ENCODE data around the gene ZNFX1. TPM values are rescaled to one million over a fixed set of nuclear protein-coding genes. Genes with fewer than 3 reads are reported as not detected.
A peak's percentile ranks its signal among the peaks of the same experiment; 100 is the strongest.
"Not testable (repeated sequence)": the region's sequence is repeated elsewhere in the genome, so short reads cannot be mapped to it uniquely, and the experiment has no call there.

Gene ZNFX1
- total RNA-seq, 5 donors from 2014 or later (not counting 1 experiment from before 2014, with no cell fraction given), result 53.8 to 72.2 (median 64.7) TPM

DNA sequence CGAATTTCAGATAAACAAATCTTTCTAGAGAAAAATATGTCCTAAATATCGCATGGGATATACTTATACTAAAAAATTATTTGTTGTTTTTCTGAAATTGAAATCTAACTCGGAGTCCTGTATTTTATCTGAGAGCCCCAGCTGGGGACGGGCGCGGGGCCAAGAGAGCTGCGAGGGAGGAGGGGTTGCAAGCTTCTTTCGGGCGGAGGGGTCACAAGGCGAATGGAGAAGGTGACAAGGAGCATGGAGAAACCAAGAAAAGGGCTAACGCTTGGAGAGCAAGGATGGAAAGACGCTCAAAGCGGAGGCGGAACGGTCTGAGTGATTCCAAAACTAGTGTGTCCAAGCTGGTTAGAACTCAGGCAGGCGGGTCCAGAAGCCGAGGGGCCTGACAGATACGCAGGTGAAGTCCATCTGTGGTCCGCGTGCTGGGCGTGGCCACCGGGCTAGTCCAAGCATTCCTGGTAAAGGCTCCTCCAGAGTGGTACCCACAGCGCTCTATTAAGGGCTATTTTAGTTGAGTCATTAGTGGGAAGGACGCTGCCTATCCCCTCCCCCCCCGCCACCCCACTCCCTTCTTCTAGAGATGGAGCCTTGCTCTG is 41.5 kb upstream of the ZNFX1 start:
- no peak for DNase-seq
- Mint-ChIP-seq H3K27me3 (peaks cover 33 to 48% of the 10 kb centered on the region in 2 donors), H3K4me1 (peaks cover 18 to 26% (median 24%) of the 10 kb centered on the region in 3 donors), H3K27ac (no peak overlapping the region), H3K36me3 (no peaks in the 10 kb centered on the region), H3K4me3 (peak overlapping the region; percentile 76 to 79 (median 78)), H3K9me3 (no peaks in the 10 kb centered on the region)
- Histone ChIP-seq H3K4me3 (ENCODE audit: control insufficient read depth in 1 of 2, extremely low read depth in 1 of 2, low read length in 1 of 2) (peak overlapping the region; percentile 41 to 54), H3K36me3 (ENCODE audit: control insufficient read depth in 2 of 2, extremely low read depth in 1 of 2, insufficient read depth in 1 of 2, low read length in 1 of 2) (no peaks in the 10 kb centered on the region), H3K4me1 (ENCODE audit: control insufficient read depth in 1 of 2, extremely low read depth in 1 of 2, insufficient read depth in 2 of 2, low read length in 2 of 2) (peaks cover 0 to 24% of the 10 kb centered on the region in 2 experiments), H3K9me3 (no peaks in the 10 kb centered on the region), H3K27ac (ENCODE audit: low read length) (no peak overlapping the region), H3K27me3 (replicated peaks in 1 of 2; ENCODE audit: control insufficient read depth in 2 of 2, extremely low read depth in 1 of 2, insufficient read depth in 2 of 2, low read length in 1 of 2) (peaks cover 4 to 36% of the 10 kb centered on the region in 2 experiments)
- ChIA-PET CTCF (interaction anchor here in 1 of 2 donors (0.6 to 1.1 kb wide), 2 partner anchors 31 to 100 kb away, joined by 3 to 5 read pairs; partner anchors contain the start of gene DDX27), POLR2A (no interaction called here)
- WGBS (ENCODE audit: insufficient coverage), result 7% methylated on average over 17 of the region's 25 CpGs
- ATAC-seq (replicated peaks in 1 of 4), result no peak

- H3K27me3 ChIP-seq (replicated peaks in 1 of 2; ENCODE audit: control insufficient read depth in 2 of 2, extremely low read depth in 1 of 2, insufficient read depth in 2 of 2, low read length in 1 of 2), result peaks cover 4 to 36% of the 10 kb centered on the region in 2 experiments
- H3K36me3 ChIP-seq (ENCODE audit: control insufficient read depth in 2 of 2, extremely low read depth in 1 of 2, insufficient read depth in 1 of 2, low read length in 1 of 2), result no peaks in the 10 kb centered on the region
- ATAC-seq (replicated peaks in 1 of 4) (peak; percentile 61 to 71 (median 65)), DNase-seq (peak in 17 of 35 experiments; percentile 6 to 38 (median 18))
- no peak overlapping the region for H3K27ac ChIP-seq (ENCODE audit: low read length)
- Mint-ChIP-seq H3K27me3 (peaks cover 33 to 48% of the 10 kb centered on the region in 2 donors), H3K4me3 (peak overlapping the region; percentile 76 to 79 (median 78)), H3K9me3 (no peaks in the 10 kb centered on the region), H3K36me3 (no peaks in the 10 kb centered on the region), H3K27ac (peak overlapping the region in 1 of 2 donors; percentile 21), H3K4me1 (peaks cover 12 to 20% (median 17%) of the 10 kb centered on the region in 3 donors)
- CTCF ChIA-PET, result interaction anchor here in 1 of 2 donors (0.5 to 1.1 kb wide), 3 partner anchors 30 to 166 kb away, joined by 3 to 5 read pairs (median 4); partner anchors contain the start of gene DDX27
- POLR2A ChIA-PET, result interaction anchor here in 1 of 2 donors (0.6 kb wide), 1 partner anchor 66 kb away, joined by 3 read pairs; no protein-coding TSS in a partner anchor
- H3K9me3 ChIP-seq, result no peaks in the 10 kb centered on the region
- WGBS (ENCODE audit: insufficient coverage), result 1% methylated on average over 55 of the region's 70 CpGs
- H3K4me3 ChIP-seq (ENCODE audit: control insufficient read depth in 1 of 2, extremely low read depth in 1 of 2, low read length in 1 of 2), result peak overlapping the region; percentile 41 to 54
- H3K4me1 ChIP-seq (ENCODE audit: control insufficient read depth in 1 of 2, extremely low read depth in 1 of 2, insufficient read depth in 2 of 2, low read length in 2 of 2), result peaks cover 0 to 18% of the 10 kb centered on the region in 2 experiments
Observed at GRCh38 chr20:49318430-49319207, 40.8 kb upstream of the ZNFX1 start.

GRCh38 chr20:49318091-49318429 is 40.2 kb upstream of the ZNFX1 start:
- ChIA-PET CTCF (interaction anchor here in 1 of 2 donors (0.5 kb wide), 1 partner anchor 165 kb away, joined by 4 read pairs; no protein-coding TSS in a partner anchor), POLR2A (no interaction called here)
- H3K4me1 Mint-ChIP-seq, result peaks cover 10 to 16% (median 15%) of the 10 kb centered on the region in 3 donors
- peaks cover 0 to 13% of the 10 kb centered on the region in 2 experiments for H3K4me1 ChIP-seq (ENCODE audit: control insufficient read depth in 1 of 2, extremely low read depth in 1 of 2, insufficient read depth in 2 of 2, low read length in 2 of 2)
- no peak overlapping the region for H3K4me3 ChIP-seq (ENCODE audit: control insufficient read depth in 1 of 2, extremely low read depth in 1 of 2, low read length in 1 of 2)
- no peaks in the 10 kb centered on the region for H3K9me3 ChIP-seq
- no peaks in the 10 kb centered on the region for H3K36me3 Mint-ChIP-seq
- H3K27ac Mint-ChIP-seq, result no peak overlapping the region
- no peaks in the 10 kb centered on the region for H3K36me3 ChIP-seq (ENCODE audit: control insufficient read depth in 2 of 2, extremely low read depth in 1 of 2, insufficient read depth in 1 of 2, low read length in 1 of 2)
- H3K27me3 Mint-ChIP-seq, result peaks cover 33 to 48% of the 10 kb centered on the region in 2 donors
- H3K27ac ChIP-seq (ENCODE audit: low read length), result no peak overlapping the region
- no peaks in the 10 kb centered on the region for H3K9me3 Mint-ChIP-seq
- H3K4me3 Mint-ChIP-seq, result peak overlapping the region; percentile 53 to 76 (median 62)
- DNase-seq, result no peak
- peaks cover 4 to 38% of the 10 kb centered on the region in 2 experiments for H3K27me3 ChIP-seq (replicated peaks in 1 of 2; ENCODE audit: control insufficient read depth in 2 of 2, extremely low read depth in 1 of 2, insufficient read depth in 2 of 2, low read length in 1 of 2)
- 11% methylated on average over 20 of the region's 23 CpGs for WGBS (ENCODE audit: insufficient coverage)
- no peak for ATAC-seq (replicated peaks in 1 of 4)

DNA sequence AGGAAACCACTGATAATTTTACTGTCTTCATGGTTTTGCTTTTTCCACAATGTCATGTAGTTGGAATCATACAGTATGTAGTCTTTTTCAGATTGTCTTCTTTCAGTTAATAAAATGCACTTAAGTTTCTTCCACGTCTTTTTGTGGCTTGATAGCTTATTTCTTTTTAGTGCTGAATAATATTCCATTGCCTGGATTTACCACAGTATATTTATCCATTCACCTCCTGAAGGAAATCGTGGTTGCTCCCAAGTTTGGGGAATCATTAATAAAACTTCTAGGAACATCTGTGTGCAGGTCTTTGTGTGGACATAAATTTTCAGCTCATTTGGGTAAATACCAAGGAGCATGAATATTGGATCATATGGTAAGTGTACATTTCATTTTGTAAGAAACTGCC is 38.8 kb upstream of the ZNFX1 start:
- DNase-seq, result no peak
- ChIA-PET CTCF (no interaction called here), POLR2A (no interaction called here)
- Histone ChIP-seq H3K36me3 (ENCODE audit: control insufficient read depth in 2 of 2, extremely low read depth in 1 of 2, insufficient read depth in 1 of 2, low read length in 1 of 2) (no peaks in the 10 kb centered on the region), H3K9me3 (no peaks in the 10 kb centered on the region), H3K27ac (ENCODE audit: low read length) (no peak overlapping the region), H3K27me3 (replicated peaks in 1 of 2; ENCODE audit: control insufficient read depth in 2 of 2, extremely low read depth in 1 of 2, insufficient read depth in 2 of 2, low read length in 1 of 2) (peaks cover 4 to 38% of the 10 kb centered on the region in 2 experiments), H3K4me1 (ENCODE audit: control insufficient read depth in 1 of 2, extremely low read depth in 1 of 2, insufficient read depth in 2 of 2, low read length in 2 of 2) (peaks cover 0 to 13% of the 10 kb centered on the region in 2 experiments), H3K4me3 (ENCODE audit: control insufficient read depth in 1 of 2, extremely low read depth in 1 of 2, low read length in 1 of 2) (no peak overlapping the region)
- peaks cover 10 to 12% (median 11%) of the 10 kb centered on the region in 3 donors for H3K4me1 Mint-ChIP-seq
- ATAC-seq (replicated peaks in 1 of 4), result no peak
- no CpG with 5 or more reads among the region's 2 CpGs for WGBS (ENCODE audit: insufficient coverage)
- no peaks in the 10 kb centered on the region for H3K9me3 Mint-ChIP-seq
- no peaks in the 10 kb centered on the region for H3K36me3 Mint-ChIP-seq
- H3K4me3 Mint-ChIP-seq, result no peak overlapping the region
- no peak overlapping the region for H3K27ac Mint-ChIP-seq
- H3K27me3 Mint-ChIP-seq, result peaks cover 32 to 49% of the 10 kb centered on the region in 2 donors

GRCh38 chr20:49315580-49315979 is 37.7 kb upstream of the ZNFX1 start:
- peaks cover 2 to 37% of the 10 kb centered on the region in 2 experiments for H3K27me3 ChIP-seq (replicated peaks in 1 of 2; ENCODE audit: control insufficient read depth in 2 of 2, extremely low read depth in 1 of 2, insufficient read depth in 2 of 2, low read length in 1 of 2)
- peaks cover 30 to 45% of the 10 kb centered on the region in 2 donors for H3K27me3 Mint-ChIP-seq
- ATAC-seq (replicated peaks in 1 of 4), result no peak
- ChIA-PET CTCF (no interaction called here), POLR2A (interaction anchor here in 1 of 2 donors (0.6 kb wide), 1 partner anchor 64 kb away, joined by 6 read pairs; no protein-coding TSS in a partner anchor)
- no CpG with 5 or more reads among the region's 1 CpG for WGBS (ENCODE audit: insufficient coverage)
- H3K36me3 Mint-ChIP-seq, result peaks cover under 1% of the 10 kb centered on the region
- no peak overlapping the region for H3K27ac Mint-ChIP-seq
- DNase-seq, result no peak
- H3K4me3 Mint-ChIP-seq, result no peak overlapping the region
- H3K9me3 Mint-ChIP-seq, result peaks cover 2 to 5% (median 3%) of the 10 kb centered on the region in 3 donors
- H3K4me1 Mint-ChIP-seq, result peaks cover 10 to 12% (median 11%) of the 10 kb centered on the region in 3 donors
- H3K9me3 ChIP-seq, result no peaks in the 10 kb centered on the region
- H3K27ac ChIP-seq (ENCODE audit: low read length), result no peak overlapping the region
- no peak overlapping the region for H3K4me3 ChIP-seq (ENCODE audit: control insufficient read depth in 1 of 2, extremely low read depth in 1 of 2, low read length in 1 of 2)
- H3K4me1 ChIP-seq (ENCODE audit: control insufficient read depth in 1 of 2, extremely low read depth in 1 of 2, insufficient read depth in 2 of 2, low read length in 2 of 2), result peaks cover 0 to 13% of the 10 kb centered on the region in 2 experiments
- H3K36me3 ChIP-seq (ENCODE audit: control insufficient read depth in 2 of 2, extremely low read depth in 1 of 2, insufficient read depth in 1 of 2, low read length in 1 of 2), result no peaks in the 10 kb centered on the region

DNA sequence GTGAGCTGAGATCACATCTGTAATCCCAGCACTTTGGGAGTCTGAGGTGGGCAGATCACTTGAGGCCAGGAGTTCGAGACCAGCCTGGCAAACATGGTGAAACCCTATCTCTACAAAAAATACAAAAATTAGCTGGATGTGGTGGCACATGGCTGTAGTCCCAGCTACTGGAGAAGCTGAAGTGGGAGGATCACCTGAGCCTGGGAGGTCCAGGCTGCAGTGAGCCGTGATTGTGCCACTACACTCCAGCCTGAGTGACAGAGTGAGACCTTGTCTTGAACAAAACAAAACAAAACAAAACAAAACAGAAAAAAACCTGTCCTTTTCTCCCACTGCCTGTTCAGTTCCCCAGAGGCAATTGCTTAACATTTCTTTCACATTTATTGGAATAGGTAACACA is 36.2 kb upstream of the ZNFX1 start:
- H3K27me3 ChIP-seq (replicated peaks in 1 of 2; ENCODE audit: control insufficient read depth in 2 of 2, extremely low read depth in 1 of 2, insufficient read depth in 2 of 2, low read length in 1 of 2), result peaks cover 0 to 26% of the 10 kb centered on the region in 2 experiments
- H3K27ac Mint-ChIP-seq; H3K9me3 Mint-ChIP-seq; H3K4me1 ChIP-seq (ENCODE audit: control insufficient read depth in 1 of 2, extremely low read depth in 1 of 2, insufficient read depth in 2 of 2, low read length in 2 of 2); H3K4me1 Mint-ChIP-seq; ATAC-seq (replicated peaks in 1 of 4); H3K27ac ChIP-seq (ENCODE audit: low read length); POLR2A ChIA-PET; H3K36me3 ChIP-seq (ENCODE audit: control insufficient read depth in 2 of 2, extremely low read depth in 1 of 2, insufficient read depth in 1 of 2, low read length in 1 of 2); H3K4me3 ChIP-seq (ENCODE audit: control insufficient read depth in 1 of 2, extremely low read depth in 1 of 2, low read length in 1 of 2); DNase-seq; H3K9me3 ChIP-seq; H3K4me3 Mint-ChIP-seq; H3K36me3 Mint-ChIP-seq: not testable (repeated sequence)
- peaks cover 30 to 32% of the 10 kb centered on the region in 2 donors for H3K27me3 Mint-ChIP-seq
- CTCF ChIA-PET, result interaction anchor here in 1 of 2 donors (0.6 kb wide), 1 partner anchor 38 kb away, joined by 3 read pairs; no protein-coding TSS in a partner anchor
- WGBS (ENCODE audit: insufficient coverage), result 80% methylated on average over 1 of the region's 2 CpGs

Data from T-cell (primary cell).